HG03354 (cell line): ENCODE data around the gene CARM1.

Source experiments
- ATAC-seq: cut with Tn5 transposase; IDR thresholded peaks from one replicate; pipeline ENCODE4 v1.9.1; 2021; ENCODE audit warnings: mild to moderate bottlenecking; ENCODE audit not compliant: unreplicated experiment, poor library complexity, severe bottlenecking

CARM1 gene

DNA sequence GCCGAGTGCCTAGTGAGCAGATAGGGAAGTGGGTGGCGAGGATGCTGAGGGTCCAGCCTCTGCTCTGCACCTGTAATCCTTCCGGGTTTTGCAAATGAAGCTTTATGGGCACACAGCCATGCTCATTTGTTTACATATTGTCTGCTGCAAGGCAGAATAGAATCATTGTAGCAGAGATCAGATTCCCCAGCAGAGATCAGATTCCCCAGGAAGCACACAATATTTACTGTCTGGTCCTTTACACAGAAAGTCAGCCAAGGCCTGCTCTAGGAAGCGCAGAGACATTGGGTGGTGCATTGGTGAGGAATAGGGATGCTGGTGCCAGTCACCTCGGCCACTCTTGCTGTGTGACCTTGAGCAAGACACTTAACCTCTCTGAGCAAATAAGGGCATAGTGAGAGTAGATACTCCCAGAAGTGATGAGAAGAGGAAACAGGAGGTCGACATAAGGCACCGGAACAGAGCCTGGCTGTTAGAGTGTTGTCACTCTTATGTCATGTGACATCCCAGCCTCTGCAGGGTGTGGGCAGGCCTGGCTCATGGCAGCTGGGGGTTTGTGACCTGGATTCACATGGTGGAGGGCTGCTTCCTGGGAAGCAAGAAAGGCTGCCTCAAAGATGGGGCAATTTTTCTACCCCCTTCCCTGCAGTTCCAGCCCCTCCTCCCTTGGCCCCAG lies 25.6 kb downstream of the CARM1 start:
- no peak for ATAC-seq

DNA sequence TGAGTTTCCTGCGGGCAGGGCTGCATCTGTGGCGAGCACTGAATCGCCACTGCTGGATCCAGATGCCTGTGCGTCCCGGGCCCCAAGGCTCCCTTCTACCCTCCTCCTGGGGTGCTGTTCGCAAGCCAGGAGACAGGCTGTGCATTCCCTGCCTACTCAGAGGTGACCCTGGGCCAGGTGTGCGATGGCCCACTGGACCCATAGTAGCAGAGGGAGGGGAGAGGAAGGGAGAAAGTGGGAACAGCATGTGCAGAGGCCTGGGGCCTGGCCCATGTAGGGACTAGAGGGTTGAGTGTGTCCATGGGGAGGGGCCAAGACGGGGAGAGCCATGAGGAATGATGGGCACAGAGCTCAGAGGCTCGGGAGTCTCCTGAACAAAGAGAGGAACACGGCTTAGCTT lies 27.3 kb downstream of the CARM1 start:
- ATAC-seq = no peak

DNA sequence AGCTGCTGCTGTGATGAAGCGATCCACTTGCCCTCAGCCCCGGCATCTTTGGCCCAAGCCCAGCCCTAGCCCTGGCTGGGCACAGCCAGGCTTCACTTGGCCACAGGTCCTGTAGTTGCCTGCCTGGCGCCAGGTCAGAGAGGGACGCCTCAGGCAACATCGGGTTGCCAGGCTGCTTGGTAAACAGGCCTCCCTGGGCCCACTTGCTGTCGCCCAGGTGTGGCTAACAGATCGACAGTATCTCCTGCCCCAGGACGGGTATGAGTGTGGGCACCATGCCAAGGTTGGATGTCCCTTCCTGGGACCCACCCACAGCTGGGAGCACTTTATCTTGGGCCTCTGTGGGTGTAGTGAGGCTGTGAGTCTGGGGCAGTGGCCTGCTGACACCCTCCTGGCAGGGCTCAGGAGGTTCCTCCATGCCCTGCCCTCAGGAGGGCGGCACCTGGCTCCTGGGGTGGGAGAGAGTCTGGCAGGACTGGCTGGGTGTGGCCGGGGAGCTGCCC lies 27.8 kb downstream of the CARM1 start:
- no peak for ATAC-seq

DNA sequence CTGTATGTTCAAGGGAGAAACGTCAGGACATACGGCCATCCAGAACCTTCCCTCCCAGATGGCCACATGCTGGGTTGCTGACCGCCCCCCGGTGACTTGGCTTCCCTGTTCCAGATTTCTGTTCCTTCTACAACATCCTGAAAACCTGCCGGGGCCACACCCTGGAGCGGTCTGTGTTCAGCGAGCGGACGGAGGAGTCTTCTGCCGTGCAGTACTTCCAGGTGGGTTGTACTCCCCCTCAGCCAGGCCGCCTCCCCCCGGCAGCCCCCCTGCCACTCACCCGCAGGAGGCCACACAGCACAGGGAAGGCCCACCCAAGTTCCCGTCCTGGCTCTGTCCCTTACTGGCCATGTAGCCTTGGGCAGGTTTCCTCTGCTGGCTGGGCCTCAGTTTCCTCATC lies 36.6 kb downstream of the CARM1 start:
- no peak for ATAC-seq

DNA sequence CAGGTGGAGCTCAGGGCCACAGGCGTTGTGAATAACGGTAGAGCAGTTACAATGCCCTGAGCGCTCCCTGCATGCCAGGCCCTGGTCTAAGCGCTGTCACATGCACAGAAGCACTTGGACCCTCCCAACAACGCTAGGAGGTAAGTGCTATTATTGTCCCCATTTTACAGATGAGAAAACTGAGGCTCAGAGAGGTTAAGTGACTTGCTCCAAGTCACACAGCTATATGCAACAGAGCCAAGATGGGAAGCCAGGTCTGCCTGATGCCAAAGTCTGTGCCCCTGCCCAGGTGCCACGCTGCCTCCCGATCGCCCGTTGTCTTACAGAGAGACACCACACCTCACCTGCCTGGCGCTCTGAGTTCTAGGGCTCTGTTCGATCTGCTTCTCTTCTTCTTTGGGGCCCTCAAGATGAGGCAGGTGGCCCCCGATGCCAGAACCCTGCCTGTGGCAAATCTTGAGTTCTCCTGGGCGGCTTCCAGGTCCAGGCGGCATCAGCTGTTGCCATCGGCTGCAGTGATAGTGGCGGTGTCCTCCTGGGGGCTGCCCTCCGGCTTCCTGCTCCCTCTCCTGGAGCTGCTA lies 37.1 kb downstream of the CARM1 start:
- no peak for ATAC-seq

DNA sequence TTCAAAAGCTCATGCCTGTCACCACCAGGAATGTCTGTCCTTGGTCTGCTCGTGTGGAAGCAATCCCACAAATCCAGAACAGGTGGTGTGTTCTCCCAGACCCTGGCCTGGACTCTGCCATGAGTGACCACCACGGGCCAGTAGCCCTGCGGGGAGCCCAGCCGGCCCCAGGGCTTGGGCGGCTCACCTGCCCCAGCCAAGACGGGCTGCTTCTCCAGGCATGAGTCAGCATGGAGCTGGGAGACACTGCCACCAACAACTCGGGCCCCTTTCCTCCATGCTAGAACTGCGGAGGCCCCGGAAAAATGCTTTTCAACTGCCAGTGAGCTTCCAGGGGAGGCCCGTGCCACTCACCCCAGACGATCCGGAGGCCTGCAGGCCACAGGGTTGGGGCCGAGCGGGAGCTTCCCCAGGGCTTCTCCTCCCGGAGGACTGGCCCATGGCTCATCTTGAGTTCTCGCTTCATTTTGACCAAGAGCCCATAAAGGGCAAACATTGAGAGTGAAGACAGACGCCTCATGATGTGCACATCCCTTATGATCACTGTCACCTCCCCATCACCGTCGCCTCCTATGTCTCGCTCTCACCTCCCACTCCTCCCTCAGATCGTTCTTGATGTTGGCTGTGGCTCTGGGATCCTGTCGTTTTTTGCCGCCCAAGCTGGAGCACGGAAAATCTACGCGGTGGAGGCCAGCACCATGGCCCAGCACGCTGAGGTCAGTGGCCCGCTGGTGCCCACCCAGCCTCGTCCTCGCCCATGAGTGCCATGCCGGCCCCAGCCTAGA lies 40.4 kb downstream of the CARM1 start:
- no peak for ATAC-seq

DNA sequence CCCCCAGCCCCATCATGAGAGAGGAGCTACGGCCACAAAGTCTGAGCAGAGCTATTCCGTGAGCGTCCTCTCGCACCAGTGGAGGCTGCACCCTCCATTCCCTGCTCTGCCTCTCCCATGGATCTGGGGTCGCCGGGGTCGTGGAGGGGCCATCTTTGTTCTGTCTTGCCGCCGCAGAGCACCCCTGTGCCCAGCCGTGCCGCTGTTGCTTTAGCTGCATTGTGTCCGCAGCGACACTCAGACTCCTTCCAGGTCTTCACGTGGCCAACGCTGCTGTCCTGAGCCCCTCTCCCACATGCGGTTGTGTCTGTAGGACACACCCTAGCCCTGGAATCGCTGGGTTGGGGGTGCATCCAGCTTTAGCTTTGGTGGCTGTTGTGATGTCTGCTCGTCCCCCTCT lies 41.3 kb downstream of the CARM1 start:
- no peak for ATAC-seq

DNA sequence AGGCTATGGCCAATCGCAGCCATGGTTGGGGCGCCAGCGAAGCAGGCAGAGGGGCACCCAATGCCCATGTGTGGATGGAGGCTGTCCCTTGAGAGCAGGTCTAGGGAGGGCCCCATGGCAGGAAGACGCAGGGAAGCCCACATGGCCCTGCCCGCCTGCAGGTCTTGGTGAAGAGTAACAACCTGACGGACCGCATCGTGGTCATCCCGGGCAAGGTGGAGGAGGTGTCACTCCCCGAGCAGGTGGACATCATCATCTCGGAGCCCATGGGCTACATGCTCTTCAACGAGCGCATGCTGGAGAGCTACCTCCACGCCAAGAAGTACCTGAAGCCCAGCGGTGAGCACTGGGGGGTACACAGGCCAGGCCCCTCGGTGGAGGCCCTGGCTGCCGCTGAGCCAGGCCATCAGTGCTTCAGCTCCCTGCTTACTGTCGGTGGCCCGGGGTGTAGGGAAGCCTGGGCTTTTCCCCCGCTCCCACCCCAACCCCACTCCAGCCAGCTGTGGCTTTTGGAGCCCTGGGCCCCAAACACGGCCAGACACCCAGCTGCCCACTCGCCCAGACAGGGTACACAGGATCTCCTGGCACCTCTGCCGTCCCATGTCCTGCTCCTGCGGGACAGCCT lies 42.5 kb downstream of the CARM1 start:
- no peak for ATAC-seq

DNA sequence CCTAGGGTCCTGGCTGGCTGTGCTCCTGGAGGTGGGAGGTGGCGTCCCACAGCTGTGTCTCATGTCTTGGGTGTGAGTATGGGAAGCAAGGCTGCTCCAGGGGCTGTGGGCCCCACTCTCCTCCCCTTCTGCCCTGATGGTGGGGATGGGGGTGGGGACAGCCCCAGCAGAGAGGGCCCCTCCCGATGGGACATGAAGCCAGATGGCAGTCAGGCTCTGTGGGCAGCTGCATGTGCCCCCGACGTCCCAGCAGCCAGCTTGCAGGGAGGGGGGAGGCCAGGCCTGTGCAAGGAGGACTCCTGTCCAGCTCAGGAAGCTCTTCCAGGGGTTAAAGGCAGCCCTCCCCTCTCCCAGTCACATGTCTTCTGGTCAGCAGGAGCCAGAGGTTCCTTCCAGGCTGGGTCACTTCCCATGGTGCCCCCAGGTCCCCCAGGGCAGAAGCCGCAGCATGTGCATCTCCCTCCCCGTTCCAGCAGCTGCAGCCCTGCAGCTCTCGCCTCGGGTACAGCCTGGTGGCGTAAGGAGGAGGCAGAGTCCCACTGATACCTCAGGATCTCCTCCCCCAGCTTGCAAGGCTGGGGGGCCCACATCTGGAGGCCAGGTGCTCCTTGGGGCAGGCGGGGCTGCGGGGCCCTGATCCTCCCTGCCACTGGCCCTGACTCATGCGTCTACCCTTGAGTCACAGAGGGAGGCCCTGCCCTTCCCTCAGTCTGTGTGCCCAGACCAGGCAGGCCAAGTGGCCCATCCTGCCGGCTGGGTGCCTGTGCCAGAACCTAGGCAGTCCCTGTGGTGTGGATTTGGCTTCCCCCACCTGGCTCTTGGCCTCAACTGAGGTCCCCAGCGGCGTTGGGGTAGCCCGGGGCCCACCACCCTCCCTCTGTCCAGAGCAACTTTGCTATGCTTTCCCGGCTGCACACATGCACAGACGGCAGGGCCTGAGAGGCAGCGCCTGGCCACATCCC lies 44.1 kb downstream of the CARM1 start:
- ATAC-seq = no peak

DNA sequence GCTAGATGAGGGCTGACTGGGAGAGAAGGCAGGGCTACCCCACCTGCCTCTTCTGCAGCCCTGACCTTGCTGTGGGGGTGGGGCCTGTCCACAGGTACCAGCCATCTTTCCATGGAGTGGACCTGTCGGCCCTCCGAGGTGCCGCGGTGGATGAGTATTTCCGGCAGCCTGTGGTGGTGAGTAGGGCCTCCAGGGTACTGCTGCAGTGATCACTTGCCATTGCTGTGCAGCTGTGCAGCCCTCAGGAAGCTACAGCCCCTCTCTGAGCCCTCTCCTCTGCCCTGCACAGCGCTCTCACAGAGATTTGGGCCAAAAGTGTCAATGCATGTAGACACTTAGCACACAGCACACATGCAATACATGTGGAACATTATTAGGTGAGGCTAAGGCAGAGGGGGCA lies 45.2 kb downstream of the CARM1 start:
- no peak for ATAC-seq

DNA sequence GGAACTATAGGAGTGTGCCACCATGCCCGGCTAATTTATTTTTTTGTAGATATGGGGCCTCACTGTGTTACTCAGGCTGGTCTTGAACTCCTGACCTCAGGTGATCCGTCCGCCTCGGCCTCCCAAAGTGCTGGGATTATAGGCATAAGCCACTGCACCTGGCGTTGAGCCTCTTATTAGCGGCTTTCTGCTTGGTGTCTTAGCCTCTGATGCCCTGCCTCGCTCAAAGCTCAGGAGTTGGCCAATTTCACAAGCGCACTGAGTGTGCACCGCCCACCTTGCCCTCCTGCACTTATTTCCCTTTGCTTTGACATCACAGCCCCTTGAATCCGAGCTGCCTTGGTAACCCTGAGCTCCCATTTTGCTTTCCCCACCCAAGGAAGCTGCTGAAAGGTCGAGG lies 47.0 kb downstream of the CARM1 start:
- ATAC-seq = no peak

DNA sequence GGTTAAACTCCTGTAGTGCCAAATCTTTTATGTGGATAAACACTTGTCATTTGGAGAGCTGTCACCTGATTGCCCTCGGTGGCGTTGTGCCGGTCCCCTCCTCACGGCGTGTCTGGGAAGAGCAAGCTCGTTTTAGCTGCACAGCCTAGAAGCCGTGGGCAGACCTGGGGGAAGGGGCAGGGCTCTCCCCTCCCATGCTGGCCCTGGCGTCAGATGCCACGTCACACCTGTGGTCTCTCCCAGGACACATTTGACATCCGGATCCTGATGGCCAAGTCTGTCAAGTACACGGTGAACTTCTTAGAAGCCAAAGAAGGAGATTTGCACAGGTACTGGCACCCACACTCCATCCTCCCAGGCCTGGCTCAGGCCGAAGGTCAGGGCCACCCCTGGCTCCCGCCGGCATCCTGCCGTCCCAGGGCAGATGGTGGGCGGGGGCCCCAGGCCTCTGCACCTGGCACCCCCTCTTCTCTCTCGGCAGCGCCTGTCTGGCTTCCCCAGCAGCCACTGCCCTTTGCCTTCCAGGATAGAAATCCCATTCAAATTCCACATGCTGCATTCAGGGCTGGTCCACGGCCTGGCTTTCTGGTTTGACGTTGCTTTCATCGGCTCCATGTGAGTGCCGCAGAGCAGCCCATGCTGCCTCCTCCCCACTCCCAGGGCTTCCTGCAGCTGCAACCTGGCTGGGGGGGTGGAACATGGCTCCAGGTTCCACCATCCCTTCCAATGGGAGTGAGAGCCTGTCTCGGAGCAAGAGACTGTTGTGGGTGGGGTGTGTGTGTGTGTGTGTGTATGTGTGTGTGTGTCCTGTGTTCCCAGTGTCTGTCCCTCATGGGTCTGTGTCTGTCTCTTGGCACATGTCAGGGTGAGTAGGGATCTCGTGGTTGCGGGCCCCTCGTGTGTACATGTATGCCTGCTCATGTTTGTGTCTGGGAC lies 48.3 kb downstream of the CARM1 start:
- ATAC-seq = no peak

DNA sequence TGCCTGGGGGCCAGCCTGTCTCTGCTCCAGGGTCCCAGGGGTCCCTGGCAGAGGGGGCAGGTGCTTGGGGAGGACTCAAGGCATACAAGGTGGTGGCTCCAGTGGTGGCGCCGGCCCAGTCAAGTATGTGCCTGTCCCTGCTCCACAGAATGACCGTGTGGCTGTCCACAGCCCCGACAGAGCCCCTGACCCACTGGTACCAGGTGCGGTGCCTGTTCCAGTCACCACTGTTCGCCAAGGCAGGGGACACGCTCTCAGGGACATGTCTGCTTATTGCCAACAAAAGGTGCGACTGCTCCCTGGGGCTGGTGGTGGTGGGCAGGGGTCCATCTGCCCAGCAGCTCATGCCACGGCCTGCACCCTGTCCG lies 48.9 kb downstream of the CARM1 start:
- no peak for ATAC-seq

DNA sequence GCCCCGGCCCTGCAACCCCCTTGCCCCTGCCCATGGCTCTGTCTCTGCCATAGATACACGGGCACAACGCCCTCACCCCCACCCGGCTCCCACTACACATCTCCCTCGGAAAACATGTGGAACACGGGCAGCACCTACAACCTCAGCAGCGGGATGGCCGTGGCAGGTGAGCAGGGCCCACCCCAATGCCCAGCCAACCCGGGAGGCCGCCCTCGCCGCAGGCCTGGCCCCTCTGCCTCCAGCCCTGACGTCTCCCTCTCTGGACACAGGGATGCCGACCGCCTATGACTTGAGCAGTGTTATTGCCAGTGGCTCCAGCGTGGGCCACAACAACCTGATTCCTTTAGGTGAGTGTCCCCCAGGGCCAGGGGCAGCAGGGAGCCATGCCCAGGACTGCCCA lies 49.4 kb downstream of the CARM1 start:
- no peak for ATAC-seq

DNA sequence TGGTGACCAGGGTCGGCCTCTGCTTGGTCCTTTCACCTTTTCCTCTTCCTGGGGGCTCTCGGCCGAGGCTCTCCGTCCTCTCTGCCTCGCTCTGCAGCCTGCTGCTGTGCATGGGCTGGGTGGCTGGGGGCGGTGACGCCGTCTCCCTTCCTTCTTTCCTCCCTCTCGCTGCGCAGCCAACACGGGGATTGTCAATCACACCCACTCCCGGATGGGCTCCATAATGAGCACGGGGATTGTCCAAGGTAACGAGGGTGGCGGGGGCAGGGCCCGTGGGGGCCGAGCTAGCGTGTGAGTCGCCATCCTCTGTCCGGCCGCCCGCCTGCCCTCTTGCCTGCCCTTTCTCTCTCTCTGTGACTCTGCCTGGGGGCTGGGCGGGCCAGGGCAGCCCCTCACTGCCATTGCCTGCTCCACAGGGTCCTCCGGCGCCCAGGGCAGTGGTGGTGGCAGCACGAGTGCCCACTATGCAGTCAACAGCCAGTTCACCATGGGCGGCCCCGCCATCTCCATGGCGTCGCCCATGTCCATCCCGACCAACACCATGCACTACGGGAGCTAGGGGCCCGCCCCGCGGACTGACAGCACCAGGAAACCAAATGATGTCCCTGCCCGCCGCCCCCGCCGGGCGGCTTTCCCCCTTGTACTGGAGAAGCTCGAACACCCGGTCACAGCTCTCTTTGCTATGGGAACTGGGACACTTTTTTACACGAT lies 50.0 kb downstream of the CARM1 start:
- ATAC-seq = no peak

DNA sequence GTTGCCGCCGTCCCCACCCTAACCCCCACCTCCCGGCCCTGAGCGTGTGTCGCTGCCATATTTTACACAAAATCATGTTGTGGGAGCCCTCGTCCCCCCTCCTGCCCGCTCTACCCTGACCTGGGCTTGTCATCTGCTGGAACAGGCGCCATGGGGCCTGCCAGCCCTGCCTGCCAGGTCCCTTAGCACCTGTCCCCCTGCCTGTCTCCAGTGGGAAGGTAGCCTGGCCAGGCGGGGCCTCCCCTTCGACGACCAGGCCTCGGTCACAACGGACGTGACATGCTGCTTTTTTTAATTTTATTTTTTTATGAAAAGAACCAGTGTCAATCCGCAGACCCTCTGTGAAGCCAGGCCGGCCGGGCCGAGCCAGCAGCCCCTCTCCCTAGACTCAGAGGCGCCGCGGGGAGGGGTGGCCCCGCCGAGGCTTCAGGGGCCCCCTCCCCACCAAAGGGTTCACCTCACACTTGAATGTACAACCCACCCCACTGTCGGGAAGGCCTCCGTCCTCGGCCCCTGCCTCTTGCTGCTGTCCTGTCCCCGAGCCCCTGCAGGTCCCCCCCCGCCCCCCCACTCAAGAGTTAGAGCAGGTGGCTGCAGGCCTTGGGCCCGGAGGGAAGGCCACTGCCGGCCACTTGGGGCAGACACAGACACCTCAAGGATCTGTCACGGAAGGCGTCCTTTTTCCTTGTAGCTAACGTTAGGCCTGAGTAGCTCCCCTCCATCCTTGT lies 50.7 kb downstream of the CARM1 start:
- no peak for ATAC-seq

DNA sequence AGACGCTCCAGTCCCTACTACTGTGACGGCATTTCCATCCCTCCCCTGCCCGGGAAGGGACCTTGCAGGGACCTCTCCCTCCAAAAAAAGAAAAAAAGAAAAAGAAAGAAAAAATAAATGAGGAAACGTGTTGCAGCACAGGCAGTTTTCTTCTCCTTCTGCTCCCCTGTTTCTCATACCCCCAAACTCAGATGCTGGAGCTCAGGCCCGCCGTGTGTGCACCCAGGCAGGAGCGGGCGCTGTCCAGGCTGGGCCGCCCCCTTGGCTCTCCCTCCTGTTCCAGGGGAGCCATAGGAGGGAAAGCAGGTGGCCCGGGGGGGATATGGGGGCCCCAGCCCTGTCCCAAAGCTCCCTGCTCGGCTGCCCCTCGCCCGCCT lies 51.3 kb downstream of the CARM1 start:
- ATAC-seq = no peak
